K562 (cell line): Measurements from ENCODE around the gene PRKAR2B. TPM values are rescaled to one million over a fixed set of nuclear protein-coding genes. Genes with fewer than 3 reads are reported as not detected.
A peak's percentile ranks its signal among the peaks of the same experiment; 100 is the strongest.

Source experiments
- ARNT ChIP-seq, 2 experiments: fragments of 450-650 bp; IDR thresholded peaks; 2 replicates each; pipeline ENCODE4 v1.6.1; 2016; ENCODE audit warnings: mild to moderate bottlenecking in 1 of 2
- BACH1 ChIP-seq: fragments of 200-800 bp; sonication (Bioruptor generic); IDR thresholded peaks from 2 replicates; pipeline ENCODE4 v1.6.1; 2016; ENCODE audit warnings: missing genetic modification characterization, missing compliant biosample characterization
- CREB5 ChIP-seq: fragments of 250-450 bp; sonication (Bioruptor Pico); IDR thresholded peaks from 2 replicates; pipeline ENCODE4 v1.5.0; 2020; ENCODE audit warnings: mild to moderate bottlenecking
- CTCFL ChIP-seq: IDR thresholded peaks from 2 replicates; pipeline ENCODE4 v1.6.1; 2011; ENCODE audit warnings: borderline replicate concordance, low read depth, mild to moderate bottlenecking, moderate library complexity, low read length; ENCODE audit not compliant: insufficient read depth, poor library complexity, severe bottlenecking
- DNMT1 ChIP-seq: fragments of 450-650 bp; IDR thresholded peaks from 2 replicates; pipeline ENCODE4 v1.6.1; 2016; ENCODE audit warnings: antibody characterized with exemption, mild to moderate bottlenecking
- DPF2 ChIP-seq: fragments of 450-650 bp; IDR thresholded peaks from 2 replicates; pipeline ENCODE4 v1.6.1; 2016
- GABPB1 ChIP-seq: sonication (generic); formaldehyde crosslinking; IDR thresholded peaks from 2 replicates; pipeline ENCODE4 v1.8.0; 2022; ENCODE audit warnings: mild to moderate bottlenecking, missing genetic modification reagents
- GTF2B ChIP-seq: IDR thresholded peaks from 2 replicates; pipeline ENCODE4 v1.6.1; 2011; ENCODE audit not compliant: insufficient read length; ENCODE audit errors: extremely low read depth
- GTF2F1 ChIP-seq: IDR thresholded peaks from 2 replicates; pipeline ENCODE4 v1.6.1; 2011; ENCODE audit warnings: low read depth, low read length, improper control_type of control experiment
- HNRNPH1 ChIP-seq: fragments of 200-400 bp; formaldehyde crosslinking; optimal IDR thresholded peaks from 2 replicates; pipeline ENCODE3; 2017; ENCODE audit warnings: low read depth, mild to moderate bottlenecking, low read length, moderate library complexity
- IRF9 ChIP-seq: fragments of 450-650 bp; IDR thresholded peaks from 2 replicates; pipeline ENCODE4 v1.6.1; 2016; ENCODE audit warnings: missing biosample characterization, missing genetic modification characterization
- LARP7 ChIP-seq: fragments of 450-650 bp; IDR thresholded peaks from 2 replicates; pipeline ENCODE4 v1.6.1; 2016
- MTF1 ChIP-seq: fragments of 250-450 bp; sonication (Bioruptor Pico); IDR thresholded peaks from 2 replicates; pipeline ENCODE4 v1.9.0; 2021; ENCODE audit warnings: moderate library complexity, mild to moderate bottlenecking, inconsistent platforms, borderline replicate concordance
- MYNN ChIP-seq, 2 experiments: sonication (generic); formaldehyde crosslinking in 1 of 2; IDR thresholded peaks; 2 replicates each; pipeline versions ENCODE4 v1.5.0 to v1.6.1; 2016 to 2020; ENCODE audit warnings: antibody characterized with exemption in 1 of 2, missing genetic modification reagents in 1 of 2
- NCOA4 ChIP-seq: fragments of 450-650 bp; IDR thresholded peaks from 2 replicates; pipeline ENCODE4 v1.6.1; 2018; ENCODE audit warnings: mild to moderate bottlenecking; ENCODE audit not compliant: partially characterized antibody
- NFIX ChIP-seq: fragments of 250-450 bp; sonication (Bioruptor Pico); IDR thresholded peaks from 2 replicates; pipeline ENCODE4 v1.4.0; 2020; ENCODE audit warnings: low read depth, mild to moderate bottlenecking, moderate library complexity
- NUFIP1 ChIP-seq: fragments of 450-650 bp; IDR thresholded peaks from 2 replicates; pipeline ENCODE4 v1.6.1; 2018; ENCODE audit not compliant: partially characterized antibody
- PCBP2 ChIP-seq: fragments of 200-400 bp; formaldehyde crosslinking; IDR thresholded peaks from 2 replicates; pipeline ENCODE4 v1.6.1; 2018; ENCODE audit warnings: low read length, low read depth, mild to moderate bottlenecking, moderate library complexity; ENCODE audit not compliant: poor library complexity, severe bottlenecking
- SMAD2 ChIP-seq: fragments of 150-350 bp; IDR thresholded peaks from 2 replicates; pipeline ENCODE4 v1.6.1; 2014; ENCODE audit warnings: low read depth, mild to moderate bottlenecking, low read length
- SNAPC5 ChIP-seq: fragments of 250-450 bp; sonication (Bioruptor Pico); IDR thresholded peaks from 2 replicates; pipeline ENCODE4 v1.8.0; 2021; ENCODE audit warnings: moderate library complexity, mild to moderate bottlenecking, inconsistent platforms
- STAT5B ChIP-seq: fragments of 250-450 bp; sonication (Bioruptor Pico); IDR thresholded peaks from 2 replicates; pipeline ENCODE4 v1.8.0; 2021; ENCODE audit warnings: mild to moderate bottlenecking, inconsistent platforms
- USF1 ChIP-seq: sonication (generic); formaldehyde crosslinking; IDR thresholded peaks from 2 replicates; pipeline ENCODE4 v1.9.0; 2022; ENCODE audit warnings: mild to moderate bottlenecking, missing genetic modification reagents
- ZNF134 ChIP-seq: fragments of 250-450 bp; sonication (Bioruptor Pico); conservative IDR thresholded peaks from 2 replicates; pipeline ENCODE4 v1.4.0; 2020
- ZNF77 ChIP-seq: fragments of 250-450 bp; sonication (Bioruptor Pico); IDR thresholded peaks from 2 replicates; pipeline ENCODE4 v1.5.0; 2020
- polyA plus RNA-seq, 8 experiments: library from polyadenylated mRNA; depleted of rRNA in 4 of 8; stranded (reverse) in 5 of 8; unstranded in 3 of 8; fragments of >200 nt; fragmentation: Nextera tagmentation in 2 of 8; fragmentation: Illumina TruSeq in 1 of 8; extraction: Ambion mirVana in 2 of 8; extraction: Trizol in 1 of 8; gene quantifications; 2 replicates each; pipeline versions ENCODE4 v1.2.1 to v1.2.3, GENCODE V29; 2011 to 2014; ENCODE audit warnings: inconsistent platforms in 1 of 8, missing spikeins in 1 of 8
- total RNA-seq, 7 experiments: library from RNA; depleted of rRNA in 6 of 7; stranded (reverse); fragments of >200 nt in 6 of 7; fragmentation: Illumina TruSeq in 2 of 7; extraction: Trizol in 2 of 7; gene quantifications; 2 replicates each; pipeline versions ENCODE4 v1.2.1 to v1.2.3, GENCODE V29; 2011 to 2021; ENCODE audit warnings: low replicate concordance in 1 of 7

The PRKAR2B gene
- total and polyA plus RNA-seq, 9 of the 15 experiments (the other 6 are each of a cell fraction or from before 2014, with no cell fraction given): 59.0 to 173 (median 129) TPM

GRCh38 chr7:107150375-107151073 is 106.0 kb downstream of the PRKAR2B start (continued):
- TF ChIP-seq CREB5 (CRISPR knock-in tag) (no peak), ZNF134 (CRISPR knock-in tag) (no peak), LARP7 (no peak), DNMT1 (no peak), MYNN (IDR thresholded peaks at IDR 0.05) (no peak), MYNN (CRISPR knock-in tag; IDR thresholded peaks at IDR 0.05) (no peak), DPF2 (0 out of 2 replicates have a peak, but pooled peaks have one; percentile 24), STAT5B (CRISPR knock-in tag) (no peak), NUFIP1 (no peak), CTCFL (peak; percentile 29), SNAPC5 (CRISPR knock-in tag) (no peak), SMAD2 (no peak), GTF2F1 (no peak), GTF2B (no peak), USF1 (CRISPR knock-in tag) (no peak), BACH1 (tag) (no peak), HNRNPH1 (no peak), GABPB1 (CRISPR knock-in tag) (no peak), NFIX (CRISPR knock-in tag) (no peak), NCOA4 (no peak), PCBP2 (no peak), IRF9 (tag) (no peak), MTF1 (CRISPR knock-in tag) (no peak), ARNT (IDR thresholded peaks at IDR 0.05) (0 out of 4 replicates have a peak, but pooled peaks of 1 of the 2 experiments have one; percentile 34), ZNF77 (no peak)
